HT-29 (cell line): ENCODE results near the gene CHAC1. TPM values are rescaled to one million over a fixed set of nuclear protein-coding genes. Genes with fewer than 3 reads are reported as not detected.

Source experiments
- DNase-seq: peaks from one replicate; pipeline ENCODE4 v3.0.0-alpha.2; 2015; ENCODE audit warnings: low spot score
- total RNA-seq: library from RNA; depleted of rRNA; stranded (reverse); fragments of >200 nt; shearing (Covaris generic); gene quantifications from 2 replicates; pipeline ENCODE4 v1.2.3, GENCODE V29; 2014

The CHAC1 gene
- total RNA-seq, 1 experiment from 2014 or later = 13.6 TPM

GRCh38 chr15:40923551-40923950, 29.7 kb upstream of the CHAC1 start:
- no peak for DNase-seq

DNA sequence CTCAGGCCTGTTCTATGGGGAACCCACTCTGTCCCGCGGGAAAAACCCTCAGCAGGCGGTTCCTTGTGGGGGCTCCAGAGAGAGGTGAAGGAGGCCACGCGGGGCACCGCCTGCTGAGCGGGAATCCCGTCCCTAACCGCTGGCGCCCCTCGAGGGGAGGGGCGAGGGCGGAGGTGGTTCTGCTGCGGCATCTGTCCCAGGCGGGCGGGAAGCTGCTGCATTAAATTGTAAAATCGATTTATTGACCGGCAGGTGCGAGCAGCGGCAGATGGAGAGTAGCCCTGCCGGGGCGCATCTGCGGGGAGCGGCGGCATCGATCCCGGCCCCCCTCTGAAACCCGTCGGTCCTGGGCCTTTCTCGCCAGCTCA, 27.8 kb upstream of the CHAC1 start:
- DNase-seq = no peak

GRCh38 chr15:40925863-40926658, 27.2 kb upstream of the CHAC1 start:
- DNase-seq = no peak

DNA sequence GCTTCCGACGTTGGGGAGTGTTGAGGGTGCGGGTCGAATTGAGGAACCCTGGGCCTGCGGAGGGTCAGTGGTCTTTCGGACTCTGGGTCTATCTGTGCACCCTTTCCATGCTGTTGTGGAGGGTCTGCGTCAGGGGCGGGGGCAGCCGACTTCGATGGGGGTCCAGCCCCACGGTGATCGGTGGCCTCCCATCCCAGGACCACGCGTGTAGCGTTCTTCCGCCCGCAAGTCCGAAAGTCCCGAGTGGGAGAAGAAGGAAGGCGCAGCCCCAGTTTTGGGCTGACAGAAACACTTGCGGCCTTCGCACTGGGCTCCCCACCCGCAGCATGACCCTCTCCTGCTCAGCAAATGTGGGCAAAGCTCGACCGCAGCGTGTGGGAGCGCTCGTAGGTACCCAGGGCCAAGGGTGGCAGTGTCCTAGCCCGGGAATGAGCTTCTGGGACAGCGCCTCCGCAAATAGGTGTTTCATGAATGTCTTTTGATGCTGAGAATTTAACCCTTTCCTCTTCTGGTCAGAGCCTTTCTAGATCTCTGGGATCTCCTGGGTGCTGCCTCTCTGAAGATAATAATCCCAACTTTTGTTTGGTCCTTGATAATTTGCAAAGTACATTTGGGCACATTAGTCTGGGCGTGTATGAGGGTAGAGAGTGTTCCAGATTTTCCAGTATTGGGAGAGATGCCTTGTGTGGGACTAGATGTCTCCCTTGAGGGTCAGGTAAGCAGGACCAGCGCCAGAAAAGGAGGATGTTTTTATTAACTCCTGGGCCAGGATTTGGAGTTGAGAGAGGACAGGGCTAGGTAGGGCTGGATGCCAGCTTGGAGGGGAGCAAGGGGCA, 26.4 kb upstream of the CHAC1 start:
- no peak for DNase-seq

DNA sequence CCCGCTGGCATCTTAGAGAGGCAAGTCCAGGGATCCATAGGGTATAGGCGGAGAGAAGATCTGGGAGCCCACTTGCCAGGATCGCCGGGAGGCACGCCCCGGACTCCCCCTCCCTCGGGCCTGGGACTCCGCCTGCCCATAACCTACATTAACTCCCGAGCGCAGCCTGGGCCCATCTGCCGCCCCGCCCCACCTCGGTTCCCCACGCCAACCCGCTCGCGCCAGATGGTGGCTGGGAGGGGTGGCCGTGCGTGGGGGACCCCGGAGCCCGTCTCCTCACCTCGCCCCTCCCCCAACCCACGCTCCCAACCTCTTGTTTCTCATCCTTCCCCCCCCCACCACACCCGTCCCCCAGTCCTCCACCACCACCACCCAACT, 25.8 kb upstream of the CHAC1 start:
- DNase-seq = no peak

DNA sequence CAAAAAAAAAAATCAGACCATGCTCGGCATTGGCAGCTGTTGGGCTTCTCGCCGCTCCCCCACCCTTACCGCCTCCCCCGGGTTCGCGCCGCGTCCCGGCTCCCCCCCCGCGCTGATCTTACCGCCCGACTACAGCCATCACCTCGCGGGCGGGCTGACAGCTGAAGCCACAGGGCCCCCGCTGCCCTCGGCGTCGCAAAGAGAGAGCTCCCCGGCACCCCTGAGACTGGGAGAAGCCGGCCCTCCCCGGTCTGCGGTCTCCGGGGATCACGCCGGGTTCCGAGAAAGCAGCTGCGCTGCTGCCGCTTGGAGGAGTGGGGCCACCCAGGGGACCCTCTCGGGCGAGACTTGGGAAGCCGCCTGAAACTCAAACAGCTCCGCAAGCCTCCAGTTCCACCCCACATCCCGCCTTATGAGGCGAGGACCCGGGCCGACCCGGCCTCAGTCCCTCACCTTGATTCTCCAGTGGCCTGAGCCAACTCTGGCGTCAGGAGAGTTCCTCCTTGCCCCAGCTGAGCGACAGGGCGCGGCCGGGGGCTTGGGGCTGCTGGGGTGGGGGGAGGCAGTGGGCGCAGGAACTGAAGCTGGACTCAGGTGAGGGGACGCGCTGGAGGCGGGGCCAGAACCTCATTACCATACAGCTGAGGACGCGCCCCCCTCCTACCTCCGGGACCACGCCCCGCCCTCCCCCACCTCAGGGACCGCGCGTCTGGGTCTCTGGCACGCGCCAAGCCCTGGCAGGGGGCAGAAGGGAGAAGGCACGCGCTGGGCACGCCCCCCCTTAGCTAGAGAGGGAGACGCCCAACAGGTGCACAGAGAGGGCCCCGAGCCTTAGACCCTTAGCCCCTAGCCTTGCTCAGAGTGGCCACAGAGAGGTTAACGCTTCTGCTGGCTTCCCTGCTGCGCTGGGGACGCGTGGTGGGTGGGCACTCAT, 25.1 kb upstream of the CHAC1 start:
- DNase-seq = no peak

DNA sequence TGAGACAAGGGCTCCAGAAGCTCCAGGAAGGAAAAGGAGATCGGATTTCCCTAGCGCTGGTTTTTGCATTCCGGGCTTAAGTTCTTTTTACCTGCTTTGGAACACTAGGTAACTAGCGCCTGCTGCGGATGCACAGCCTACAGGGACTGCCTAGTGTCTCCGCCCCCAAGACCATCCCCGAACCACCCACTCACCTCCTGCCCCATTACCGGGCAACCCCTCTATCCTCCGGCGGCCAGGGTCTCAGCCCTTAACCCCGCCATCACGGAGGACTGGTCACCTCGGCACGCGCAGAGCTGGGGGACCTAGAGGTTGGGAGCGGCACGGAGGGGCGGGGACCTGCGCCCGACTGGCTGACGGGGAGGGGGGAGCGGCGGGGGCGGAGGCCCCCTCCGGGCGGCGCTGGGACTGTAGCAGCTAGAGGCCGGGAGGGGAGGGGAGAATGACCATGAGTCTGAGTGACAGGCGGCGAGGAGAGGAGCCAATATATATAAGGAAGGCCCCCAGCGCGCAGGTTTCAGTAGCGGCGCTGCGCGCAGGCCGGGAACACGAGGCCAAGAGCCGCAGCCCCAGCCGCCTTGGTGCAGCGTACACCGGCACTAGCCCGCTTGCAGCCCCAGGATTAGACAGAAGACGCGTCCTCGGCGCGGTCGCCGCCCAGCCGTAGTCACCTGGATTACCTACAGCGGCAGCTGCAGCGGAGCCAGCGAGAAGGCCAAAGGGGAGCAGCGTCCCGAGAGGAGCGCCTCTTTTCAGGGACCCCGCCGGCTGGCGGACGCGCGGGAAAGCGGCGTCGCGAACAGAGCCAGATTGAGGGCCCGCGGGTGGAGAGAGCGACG, 24.2 kb upstream of the CHAC1 start, which contains the start of gene DLL4:
Gene DLL4 (plus strand): TSS at position 520 of the 839 bp plus-strand sequence. CDS start 329 bp downstream, outside the sequence.
- peak; percentile 83 for DNase-seq

- peak; percentile 63 for DNase-seq
Measured at GRCh38 chr15:40929660-40930429, 23.4 kb upstream of the CHAC1 start.

- peak; percentile 74 for DNase-seq
Measured at GRCh38 chr15:40930430-40931299, 22.6 kb upstream of the CHAC1 start.

DNA sequence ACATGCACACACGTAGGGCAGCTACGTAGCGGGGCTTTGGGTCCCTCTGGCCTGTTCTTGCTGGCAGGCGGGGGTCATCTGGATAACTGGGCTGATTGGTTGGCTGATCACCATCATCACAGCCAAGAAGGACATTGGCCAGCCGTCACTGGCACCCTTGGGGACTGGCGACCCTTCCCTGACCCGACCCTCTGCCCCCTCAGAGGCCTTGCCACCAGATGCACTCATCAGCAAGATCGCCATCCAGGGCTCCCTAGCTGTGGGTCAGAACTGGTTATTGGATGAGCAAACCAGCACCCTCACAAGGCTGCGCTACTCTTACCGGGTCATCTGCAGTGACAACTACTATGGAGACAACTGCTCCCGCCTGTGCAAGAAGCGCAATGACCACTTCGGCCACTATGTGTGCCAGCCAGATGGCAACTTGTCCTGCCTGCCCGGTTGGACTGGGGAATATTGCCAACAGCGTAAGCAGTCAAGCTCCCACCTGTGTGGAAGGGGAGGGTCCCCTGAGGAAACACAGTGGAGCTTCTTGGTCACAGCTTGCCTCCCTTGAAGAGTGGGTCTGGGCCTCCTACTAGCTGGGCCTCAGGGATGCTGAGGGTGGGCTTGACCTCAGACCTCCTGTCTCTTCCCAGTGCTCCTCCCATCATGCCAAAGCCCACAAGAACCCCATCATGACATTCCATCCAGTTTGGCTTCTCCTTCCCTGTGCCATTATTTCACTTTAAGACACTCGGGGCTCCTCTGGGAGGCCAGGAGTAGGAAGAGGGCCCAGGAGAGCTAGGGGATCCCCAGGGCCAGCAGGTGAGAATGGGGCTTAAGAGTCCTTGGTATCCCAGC, 21.8 kb upstream of the CHAC1 start:
- no peak for DNase-seq

DNA sequence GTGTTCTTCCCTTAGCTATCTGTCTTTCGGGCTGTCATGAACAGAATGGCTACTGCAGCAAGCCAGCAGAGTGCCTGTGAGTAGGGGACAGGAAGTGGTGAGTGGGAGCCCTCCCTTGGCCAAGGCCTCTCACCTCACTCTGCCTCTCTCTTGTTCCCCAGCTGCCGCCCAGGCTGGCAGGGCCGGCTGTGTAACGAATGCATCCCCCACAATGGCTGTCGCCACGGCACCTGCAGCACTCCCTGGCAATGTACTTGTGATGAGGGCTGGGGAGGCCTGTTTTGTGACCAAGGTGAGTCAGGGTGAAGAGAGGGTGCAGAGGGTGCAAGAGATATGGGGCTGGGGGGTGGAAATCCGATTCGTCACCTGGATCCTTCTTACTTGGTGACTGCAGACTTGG, 21.1 kb upstream of the CHAC1 start:
- DNase-seq = peak; percentile 42

GRCh38 chr15:40932649-40933516, 20.4 kb upstream of the CHAC1 start:
- peak; percentile 59 for DNase-seq

GRCh38 chr15:40933517-40933902, 19.8 kb upstream of the CHAC1 start:
- peak; percentile 33 for DNase-seq

DNA sequence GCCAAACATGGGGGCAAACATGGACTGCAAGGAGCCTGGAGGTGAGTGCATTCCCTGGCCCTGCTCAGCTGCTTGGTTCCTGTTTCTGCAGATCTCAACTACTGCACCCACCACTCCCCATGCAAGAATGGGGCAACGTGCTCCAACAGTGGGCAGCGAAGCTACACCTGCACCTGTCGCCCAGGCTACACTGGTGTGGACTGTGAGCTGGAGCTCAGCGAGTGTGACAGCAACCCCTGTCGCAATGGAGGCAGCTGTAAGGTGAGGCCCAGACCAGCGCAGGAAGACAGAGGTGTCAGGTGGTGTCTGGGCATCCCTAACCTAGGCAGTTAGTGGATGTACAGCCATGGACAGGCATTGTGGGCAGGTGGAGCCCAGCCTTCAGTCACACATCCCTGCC, 18.8 kb upstream of the CHAC1 start:
- DNase-seq = no peak

DNA sequence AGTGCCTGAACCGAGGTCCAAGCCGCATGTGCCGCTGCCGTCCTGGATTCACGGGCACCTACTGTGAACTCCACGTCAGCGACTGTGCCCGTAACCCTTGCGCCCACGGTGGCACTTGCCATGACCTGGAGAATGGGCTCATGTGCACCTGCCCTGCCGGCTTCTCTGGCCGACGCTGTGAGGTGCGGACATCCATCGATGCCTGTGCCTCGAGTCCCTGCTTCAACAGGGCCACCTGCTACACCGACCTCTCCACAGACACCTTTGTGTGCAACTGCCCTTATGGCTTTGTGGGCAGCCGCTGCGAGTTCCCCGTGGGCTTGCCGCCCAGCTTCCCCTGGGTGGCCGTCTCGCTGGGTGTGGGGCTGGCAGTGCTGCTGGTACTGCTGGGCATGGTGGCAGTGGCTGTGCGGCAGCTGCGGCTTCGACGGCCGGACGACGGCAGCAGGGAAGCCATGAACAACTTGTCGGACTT, 17.0 kb upstream of the CHAC1 start:
- DNase-seq = no peak

GRCh38 chr15:40936709-40937666, 16.3 kb upstream of the CHAC1 start:
- DNase-seq = no peak
